HG02885 (cell line): ENCODE measurements around the gene DGLUCY.
"Not testable (repeated sequence)": the region's sequence is repeated elsewhere in the genome, so short reads cannot be mapped to it uniquely, and the experiment has no call there.

Source experiments
- ATAC-seq: cut with Tn5 transposase; IDR thresholded peaks from one replicate; pipeline ENCODE4 v1.9.1; 2021; ENCODE audit warnings: mild to moderate bottlenecking; ENCODE audit not compliant: unreplicated experiment, poor library complexity

DGLUCY gene, protein sequence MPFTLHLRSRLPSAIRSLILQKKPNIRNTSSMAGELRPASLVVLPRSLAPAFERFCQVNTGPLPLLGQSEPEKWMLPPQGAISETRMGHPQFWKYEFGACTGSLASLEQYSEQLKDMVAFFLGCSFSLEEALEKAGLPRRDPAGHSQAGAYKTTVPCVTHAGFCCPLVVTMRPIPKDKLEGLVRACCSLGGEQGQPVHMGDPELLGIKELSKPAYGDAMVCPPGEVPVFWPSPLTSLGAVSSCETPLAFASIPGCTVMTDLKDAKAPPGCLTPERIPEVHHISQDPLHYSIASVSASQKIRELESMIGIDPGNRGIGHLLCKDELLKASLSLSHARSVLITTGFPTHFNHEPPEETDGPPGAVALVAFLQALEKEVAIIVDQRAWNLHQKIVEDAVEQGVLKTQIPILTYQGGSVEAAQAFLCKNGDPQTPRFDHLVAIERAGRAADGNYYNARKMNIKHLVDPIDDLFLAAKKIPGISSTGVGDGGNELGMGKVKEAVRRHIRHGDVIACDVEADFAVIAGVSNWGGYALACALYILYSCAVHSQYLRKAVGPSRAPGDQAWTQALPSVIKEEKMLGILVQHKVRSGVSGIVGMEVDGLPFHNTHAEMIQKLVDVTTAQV

DNA sequence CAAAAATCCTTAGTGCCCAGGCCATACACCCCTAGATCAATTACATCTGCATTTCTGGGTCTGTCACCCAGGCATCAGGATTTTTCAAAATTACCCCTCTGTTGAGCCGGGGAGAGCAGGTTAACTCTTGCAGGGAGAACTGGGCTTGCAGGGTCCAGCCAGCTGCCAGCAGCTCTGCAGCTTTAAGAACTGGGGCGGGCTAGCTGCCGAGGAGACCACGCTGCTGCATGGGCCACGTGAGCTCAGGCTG is at the start of gene DGLUCY:
Gene DGLUCY, plus strand, starts transcription at position 245 of the 250 bp plus-strand sequence. CDS start 46,222 bp downstream, outside the sequence.
- peak; percentile 72 for ATAC-seq

DNA sequence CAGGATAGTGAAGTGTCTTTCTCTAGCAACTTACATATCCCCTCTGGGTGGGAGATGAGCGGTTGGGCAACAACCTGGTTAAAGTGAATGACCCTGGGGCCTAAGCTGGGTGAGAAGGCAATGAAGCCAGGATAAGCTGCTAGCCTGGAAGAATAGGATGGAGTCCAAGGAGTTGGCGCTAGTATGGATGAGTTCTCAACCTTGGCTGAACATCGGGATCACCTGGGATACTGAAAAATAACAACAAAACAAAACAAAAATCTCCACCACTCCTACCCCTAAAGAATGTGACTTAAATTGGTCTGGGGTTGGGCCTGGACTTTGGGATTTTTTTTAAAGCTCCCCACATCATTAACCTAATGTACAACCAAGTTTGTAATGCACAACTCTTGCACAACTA is 48.6 kb upstream of the DGLUCY start:
- no peak for ATAC-seq

DNA sequence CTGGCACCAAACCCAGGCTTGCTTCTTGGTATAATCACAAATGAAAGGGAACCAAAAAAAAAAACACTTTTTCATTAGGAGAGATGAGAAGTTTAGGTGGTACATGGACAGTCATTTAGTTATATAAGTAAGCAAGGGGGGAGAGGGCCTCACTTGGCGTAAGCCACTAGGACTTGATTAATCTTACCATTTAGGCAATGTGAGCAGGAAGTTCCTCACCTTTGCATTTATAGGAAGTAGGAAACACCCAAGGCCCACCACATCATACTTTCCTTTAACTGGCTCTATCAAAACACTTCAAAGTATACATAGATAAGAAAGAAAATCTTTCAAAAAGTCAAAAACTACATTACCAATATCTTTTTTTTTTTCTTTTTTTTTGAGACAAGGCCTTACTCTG is 46.7 kb upstream of the DGLUCY start:
- no peak for ATAC-seq

DNA sequence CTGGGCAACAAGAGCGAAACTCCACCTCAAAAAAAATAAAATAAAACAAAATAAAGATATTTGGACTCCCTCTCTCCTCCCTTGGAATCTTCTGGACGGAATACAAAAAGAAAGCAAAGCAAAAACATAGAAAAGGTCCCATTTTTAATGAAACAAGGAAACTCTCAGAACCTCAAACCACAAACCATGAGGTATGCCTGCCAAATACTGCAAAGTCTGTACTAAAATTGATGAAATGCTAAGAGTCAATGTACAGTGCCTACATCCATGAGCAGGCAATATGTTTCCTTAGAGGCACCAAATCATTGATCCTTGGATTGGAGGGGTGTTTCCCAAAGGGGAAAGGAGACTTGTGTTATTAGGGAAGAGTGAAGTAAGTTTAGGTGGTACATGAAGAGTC is 45.2 kb upstream of the DGLUCY start:
- no peak for ATAC-seq

DNA sequence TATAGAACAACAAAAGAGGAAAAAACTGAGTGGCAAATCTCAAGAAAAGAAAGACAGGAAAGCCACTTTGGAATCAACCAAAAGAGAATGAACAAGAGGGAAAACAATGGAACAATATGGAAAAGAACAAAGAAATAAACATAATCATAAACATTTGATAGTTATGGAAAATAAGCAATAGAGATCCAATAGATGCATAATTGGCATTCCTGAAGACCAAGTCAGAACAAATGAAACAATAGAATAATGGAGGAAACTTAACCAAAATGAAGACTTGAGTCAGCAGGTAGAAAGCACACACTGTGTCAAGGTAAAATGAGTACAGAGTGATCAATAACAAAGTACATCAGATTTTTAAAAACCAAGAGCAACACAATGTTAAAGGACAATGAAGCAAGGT is 43.3 kb upstream of the DGLUCY start:
- ATAC-seq = no peak

DNA sequence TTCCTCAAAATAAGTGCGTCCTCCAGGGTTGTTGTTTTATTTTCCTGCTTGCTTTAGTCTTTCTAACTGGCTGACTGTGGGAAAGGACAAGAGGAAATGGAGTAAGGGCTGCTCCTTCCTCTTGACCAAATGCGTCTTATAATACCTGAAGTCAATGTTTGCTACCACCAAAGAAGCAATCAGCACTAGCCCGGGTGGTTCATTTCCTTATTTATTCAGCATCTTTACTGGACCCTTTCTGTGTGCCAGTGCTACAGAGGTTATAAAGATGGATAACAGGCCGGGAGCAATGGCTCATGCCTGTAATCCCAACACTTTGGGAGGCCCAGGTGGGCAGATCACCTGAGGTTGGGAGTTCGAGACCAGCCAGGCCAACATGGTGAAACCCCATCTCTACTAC is 38.3 kb upstream of the DGLUCY start:
- ATAC-seq = no peak

DNA sequence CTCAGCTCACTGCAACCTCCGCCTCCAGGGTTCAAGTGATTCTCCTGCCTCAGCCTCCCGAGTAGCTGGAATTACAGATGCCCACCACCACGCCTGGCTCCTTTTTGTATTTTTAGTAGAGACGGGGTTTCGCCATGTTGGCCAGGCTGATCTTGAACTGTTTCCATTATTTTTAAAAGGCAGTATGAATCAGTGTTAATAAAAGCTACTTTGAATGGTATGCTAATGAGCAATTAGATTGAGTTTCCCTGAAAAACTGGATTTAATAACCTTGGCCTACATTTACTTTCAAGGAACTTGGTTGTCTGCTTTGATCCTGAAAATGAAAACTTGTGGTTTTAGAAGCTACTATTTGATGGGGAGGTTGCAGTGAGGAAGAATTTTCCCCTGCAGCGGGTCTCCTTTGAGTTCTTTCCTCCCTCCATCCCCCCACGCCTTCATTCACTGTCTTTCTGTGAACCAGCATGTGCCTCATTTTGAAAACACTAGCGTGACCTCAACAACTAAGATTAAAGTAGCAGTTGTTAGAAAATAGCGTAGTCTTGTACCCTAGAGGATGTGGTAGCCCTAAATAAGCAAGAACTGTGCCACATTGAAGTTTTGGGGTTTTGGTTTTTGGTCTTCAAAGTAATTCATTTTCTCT is 35.7 kb upstream of the DGLUCY start:
- peak; percentile 85 for ATAC-seq

DNA sequence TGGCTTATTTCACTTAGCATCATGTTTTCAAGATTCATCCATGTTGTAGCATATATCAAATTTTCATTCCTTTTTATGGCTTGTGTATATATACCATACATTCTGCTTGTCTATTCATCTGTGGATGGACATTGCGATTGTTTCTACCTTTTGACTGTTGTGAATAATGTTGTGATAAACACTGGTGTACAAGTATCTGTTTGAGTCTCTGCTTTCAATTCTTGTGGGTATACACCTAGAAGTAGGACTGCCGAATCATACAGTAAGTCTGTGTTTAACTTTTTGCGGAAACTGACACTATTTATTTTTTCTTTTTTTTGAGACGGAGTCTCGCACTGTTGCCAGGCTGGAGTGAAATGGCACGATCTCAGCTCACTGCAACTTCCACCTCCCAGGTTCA is 33.8 kb upstream of the DGLUCY start:
- no peak for ATAC-seq

DNA sequence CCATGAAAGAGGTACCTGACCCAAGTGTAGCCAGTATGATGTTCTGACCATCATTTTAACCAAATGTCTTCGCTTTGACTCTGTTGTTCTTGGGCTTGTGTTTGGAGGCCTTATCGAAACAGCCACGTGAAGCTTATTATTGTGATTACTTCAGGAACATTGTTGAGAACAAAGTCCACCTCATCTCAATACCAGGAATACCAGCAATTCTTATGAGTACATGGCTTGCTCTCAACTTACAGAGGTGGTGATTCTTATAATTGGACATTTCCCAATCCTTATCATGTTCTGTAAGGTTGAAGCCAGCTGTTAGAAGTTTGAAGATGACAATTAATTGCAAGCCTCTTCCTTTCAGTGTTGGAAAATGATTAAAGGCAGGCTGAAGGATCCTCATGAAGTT is 31.6 kb upstream of the DGLUCY start:
- ATAC-seq = no peak

DNA sequence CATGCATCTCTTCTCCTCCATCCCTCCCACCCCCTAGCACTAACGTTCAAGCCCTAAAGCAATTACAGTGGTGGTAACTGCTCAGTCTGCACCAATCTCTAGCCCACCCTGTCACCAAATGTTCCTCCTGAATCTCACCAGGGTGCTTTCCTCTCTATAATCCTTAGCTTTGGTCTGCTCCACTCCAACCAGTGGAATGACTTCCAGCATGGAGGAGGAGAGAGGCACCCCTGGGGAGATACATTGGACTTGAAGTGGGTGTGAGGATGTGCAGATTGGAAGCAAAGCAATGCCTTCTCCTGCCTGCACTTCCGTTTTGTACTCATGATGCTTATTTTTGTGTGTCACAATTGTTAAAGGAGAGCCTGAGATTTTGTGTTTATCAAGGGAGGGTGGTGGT is 29.4 kb upstream of the DGLUCY start:
- ATAC-seq = no peak

DNA sequence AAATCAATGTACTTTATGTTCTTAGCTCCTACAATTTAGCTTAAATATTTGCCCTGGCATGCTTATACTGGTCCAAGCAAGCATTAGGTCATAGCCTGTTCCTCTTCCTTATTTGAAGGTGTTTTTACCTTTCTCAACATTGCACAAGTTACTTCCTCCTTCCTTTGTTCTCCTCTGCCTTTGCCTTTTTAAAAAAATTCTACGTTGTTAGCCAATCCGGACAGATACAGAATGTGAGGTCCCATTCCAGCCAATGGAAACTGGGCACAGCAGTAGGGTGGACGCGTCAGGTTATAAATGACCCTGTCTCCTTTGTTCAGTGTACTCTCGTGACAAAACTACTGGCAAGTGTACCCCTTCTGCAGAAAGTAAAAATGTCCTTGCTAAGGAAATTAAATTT is 26.4 kb upstream of the DGLUCY start:
- ATAC-seq = not testable (repeated sequence)

DNA sequence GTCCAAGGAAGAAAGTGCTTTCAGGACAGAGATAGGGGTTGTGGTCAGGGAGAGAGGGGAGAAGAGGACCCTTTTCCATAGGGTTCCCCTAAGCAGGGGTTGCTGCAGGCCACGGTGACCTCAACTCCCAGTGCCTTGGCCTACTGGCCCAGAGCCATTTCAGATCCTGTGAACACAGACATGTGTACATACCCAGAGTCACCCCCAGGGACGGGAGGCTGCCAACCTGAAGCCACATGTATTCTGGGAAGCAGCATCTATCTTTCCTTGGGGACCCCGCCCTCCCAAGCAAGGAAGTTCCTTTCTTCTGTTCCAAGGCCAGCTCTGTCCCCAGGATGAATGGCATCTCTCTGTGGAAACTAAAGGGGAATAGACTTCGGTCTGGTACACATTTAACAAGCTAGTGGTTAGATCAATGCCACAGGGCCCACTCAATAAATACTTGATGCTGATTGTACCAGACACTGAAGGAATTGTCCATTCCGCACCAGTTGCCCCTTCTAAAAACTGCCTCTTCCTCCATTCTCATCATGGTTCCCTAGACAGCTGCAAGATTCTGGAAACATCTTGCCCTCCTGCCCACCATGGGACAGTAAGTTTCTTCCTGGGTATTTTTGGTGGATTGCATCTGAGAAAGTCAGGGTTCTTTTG is 25.2 kb upstream of the DGLUCY start:
- ATAC-seq = no peak

DNA sequence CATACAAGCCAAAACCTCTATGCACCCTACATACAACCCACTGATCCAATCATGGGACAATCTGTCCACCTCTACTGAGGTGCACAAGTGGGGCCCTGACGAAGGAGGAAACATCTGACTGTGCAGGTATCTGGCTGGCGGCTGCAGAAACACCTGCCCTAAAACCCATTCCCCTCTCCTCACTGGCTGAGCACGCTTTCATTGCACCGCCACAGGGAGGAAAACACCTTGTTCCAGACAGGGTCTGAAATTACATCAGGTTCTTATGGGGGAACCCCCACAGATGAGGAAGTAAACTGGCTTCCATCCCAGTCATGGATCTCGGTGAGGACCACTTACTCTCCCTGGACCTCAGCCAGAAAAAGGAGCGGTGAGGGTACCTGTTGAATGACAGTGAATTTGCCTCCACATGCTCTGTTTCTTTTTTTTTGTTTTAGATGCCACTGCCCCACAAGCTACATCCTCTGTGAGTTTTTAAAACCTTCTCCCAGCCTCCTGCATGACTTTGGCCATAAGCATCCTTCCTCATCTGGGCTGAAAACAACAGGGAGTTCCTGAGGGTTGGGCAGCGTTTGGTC is 23.8 kb upstream of the DGLUCY start:
- no peak for ATAC-seq

DNA sequence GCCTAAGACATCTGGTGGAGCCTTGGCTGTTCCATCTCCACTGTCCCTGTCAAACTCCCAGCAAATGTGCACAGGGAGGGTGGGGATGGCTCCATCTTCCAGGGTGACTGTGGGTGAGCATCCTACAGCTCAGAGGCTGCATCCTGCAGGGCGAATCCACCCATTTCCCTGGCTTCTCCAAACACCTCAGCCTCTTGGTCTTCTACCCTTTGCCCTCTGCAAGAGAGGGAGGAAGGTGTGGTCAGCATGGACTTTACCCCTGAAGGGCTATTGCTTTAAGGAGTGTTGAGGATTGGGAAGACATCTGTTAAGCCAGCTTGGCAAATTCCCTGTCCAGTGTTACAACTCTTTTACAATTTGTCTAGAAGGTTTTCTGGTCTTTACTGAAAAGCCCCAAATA is 23.1 kb upstream of the DGLUCY start:
- ATAC-seq = no peak

DNA sequence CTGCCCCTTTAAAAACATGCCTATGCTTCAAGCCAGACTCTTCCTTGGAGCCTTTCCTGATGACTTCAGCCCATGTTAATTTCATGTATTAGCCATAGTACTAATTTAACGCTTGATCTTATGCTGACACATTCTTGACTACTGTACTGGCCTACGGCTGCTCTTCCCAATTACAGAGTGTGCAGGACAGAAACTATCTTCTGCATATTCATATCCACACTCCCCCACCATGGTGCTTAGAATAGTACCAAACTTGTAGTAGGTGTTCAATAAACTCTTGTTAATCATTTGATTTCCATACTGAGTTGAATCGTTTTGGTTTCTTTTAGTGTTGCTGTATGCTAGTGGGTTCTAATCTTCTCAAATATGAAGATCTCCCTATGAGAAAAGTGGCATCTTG is 21.8 kb upstream of the DGLUCY start:
- ATAC-seq = no peak

DNA sequence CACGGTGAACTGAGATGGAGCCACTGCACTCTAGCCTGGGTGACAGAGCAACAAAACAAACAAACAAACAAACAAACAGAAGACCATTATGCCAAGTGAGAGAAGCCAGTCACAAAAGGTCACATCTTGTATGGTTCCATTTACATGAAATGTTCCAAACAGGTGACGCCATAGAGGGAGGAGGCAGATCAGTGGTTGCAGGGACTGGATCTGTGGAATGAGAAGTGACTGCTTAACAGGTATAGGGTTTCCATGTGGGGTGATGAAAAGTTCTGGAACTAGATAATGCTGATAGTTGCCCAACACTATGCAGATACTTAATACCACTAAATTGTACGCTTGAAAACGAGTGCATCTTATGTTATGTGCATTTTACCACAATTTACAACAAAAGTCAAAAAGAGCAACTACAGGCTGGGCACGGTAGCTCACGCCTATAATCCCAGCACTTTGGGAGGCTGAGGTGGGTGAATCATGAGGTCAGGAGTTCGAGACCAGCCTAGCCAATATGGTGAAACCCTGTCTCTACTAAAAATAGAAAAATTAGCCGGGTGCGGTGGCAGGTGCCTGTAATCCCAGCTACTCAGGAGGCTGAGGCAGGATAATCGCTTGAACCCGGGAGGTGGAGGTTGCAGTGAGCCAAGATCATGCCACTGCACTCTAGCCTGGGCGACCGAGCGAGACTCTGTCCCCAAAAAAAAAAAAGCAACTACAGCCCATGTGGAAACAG is 20.0 kb upstream of the DGLUCY start:
- ATAC-seq = not testable (repeated sequence)

DNA sequence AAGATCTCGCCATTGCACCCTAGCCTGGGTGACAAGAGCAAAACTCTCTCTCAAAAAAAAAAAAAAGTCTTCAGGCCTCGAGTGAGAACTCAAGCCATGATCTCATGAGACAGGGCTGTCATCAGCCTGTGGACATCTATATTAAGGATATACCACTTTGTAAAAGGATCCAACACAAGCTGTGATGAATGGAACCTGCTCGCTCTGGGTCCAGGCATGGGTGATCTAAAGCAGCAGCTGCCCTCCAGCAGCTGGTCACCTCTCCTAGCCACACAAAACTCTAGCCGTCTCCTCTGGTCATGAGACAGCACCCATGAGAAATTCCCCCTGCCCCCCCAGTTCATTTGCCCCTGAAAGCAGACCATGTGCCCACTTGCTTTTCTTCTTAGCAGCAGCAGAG is 19.1 kb upstream of the DGLUCY start:
- no peak for ATAC-seq

DNA sequence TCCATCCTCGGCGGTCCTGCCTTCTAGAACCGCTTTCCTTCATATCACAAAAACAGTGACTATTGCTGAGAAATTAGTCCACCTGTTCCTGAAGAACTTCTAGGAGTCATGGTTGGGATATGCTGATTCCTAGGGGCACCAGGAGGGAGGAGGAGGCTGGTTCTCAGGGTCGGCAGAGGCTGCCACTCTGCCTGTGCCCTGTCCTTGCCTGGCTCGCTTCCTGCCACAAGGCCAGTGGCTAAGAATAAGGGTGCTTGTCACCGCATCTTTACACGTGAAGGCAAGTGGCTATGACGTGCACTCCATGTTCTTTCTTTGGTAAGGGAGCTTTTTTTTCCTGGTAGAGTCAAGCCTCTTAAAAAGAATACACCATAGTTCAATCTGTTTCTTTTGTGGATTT is 18.7 kb upstream of the DGLUCY start:
- ATAC-seq = no peak

DNA sequence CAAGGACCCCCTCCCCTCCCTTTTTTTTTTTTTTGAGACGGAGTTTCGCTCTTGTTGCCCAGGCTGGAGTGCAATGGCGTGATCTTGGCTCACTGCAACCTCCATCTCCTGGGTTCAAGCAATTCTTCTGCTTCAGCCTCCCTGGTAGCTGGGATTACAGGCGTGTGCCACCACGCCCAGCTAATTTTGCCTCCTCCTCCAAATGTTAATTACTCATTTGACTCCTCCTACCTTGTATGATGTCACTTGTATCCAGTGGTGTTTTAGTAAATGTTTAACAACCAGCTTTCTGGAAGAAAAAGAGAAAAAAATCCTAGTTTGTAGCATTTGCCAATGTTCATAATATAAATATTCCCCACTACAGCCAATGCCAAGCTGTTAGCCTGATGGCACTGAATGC is 16.2 kb upstream of the DGLUCY start:
- not testable (repeated sequence) for ATAC-seq

DNA sequence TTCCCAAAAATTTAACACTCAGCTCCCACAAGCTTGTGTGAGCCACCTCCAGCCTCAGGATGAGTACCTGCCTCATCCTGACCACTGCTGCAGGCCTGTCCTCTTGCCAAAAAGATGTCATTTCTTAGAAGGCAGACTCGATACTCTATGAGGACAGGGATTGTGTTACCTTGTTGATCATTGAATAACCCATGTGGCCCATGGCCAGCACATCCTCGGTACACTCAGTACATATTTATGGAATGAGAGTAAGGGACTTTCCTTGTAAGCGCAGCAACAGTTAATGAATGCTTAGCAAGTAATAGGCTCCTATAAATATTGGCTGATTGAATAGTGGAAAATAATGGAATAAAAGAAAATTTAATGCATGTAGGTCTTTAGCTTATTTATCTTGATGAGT is 15.3 kb upstream of the DGLUCY start:
- no peak for ATAC-seq
